ENCODE data around the gene H6PD. TPM values are rescaled to one million over a fixed set of nuclear protein-coding genes. Genes with fewer than 3 reads are reported as not detected.

The H6PD gene
- total RNA-seq, 1 donor from 2014 or later, result 37.0 TPM

- Mint-ChIP-seq H3K36me3 (ENCODE audit: low read depth) (peaks cover 33% of the 10 kb centered on the region), H3K4me3 (ENCODE audit: unreplicated experiment) (no peak overlapping the region), H3K9me3 (ENCODE audit: low read depth) (no peaks in the 10 kb centered on the region), H3K27ac (ENCODE audit: unreplicated experiment) (peak overlapping the region; percentile 96), H3K27me3 (ENCODE audit: low read depth) (no peaks in the 10 kb centered on the region), H3K4me1 (ENCODE audit: low read depth) (peaks cover 100% of the 10 kb centered on the region)
- no peak for TF ChIP-seq CTCF (IDR thresholded peaks at IDR 0.05)
- DNase-seq (ENCODE audit: low spot score), result no peak
Observed at GRCh38 chr1:9303916-9304315, 69.3 kb downstream of the H6PD start.

- H3K36me3 Mint-ChIP-seq (ENCODE audit: low read depth), result peaks cover 32% of the 10 kb centered on the region
- no peak for DNase-seq (ENCODE audit: low spot score)
- TF ChIP-seq CTCF (IDR thresholded peaks at IDR 0.05), result no peak
- no peaks in the 10 kb centered on the region for H3K27me3 Mint-ChIP-seq (ENCODE audit: low read depth)
- H3K4me1 Mint-ChIP-seq (ENCODE audit: low read depth), result peaks cover 100% of the 10 kb centered on the region
- peak overlapping the region; percentile 31 for H3K4me3 Mint-ChIP-seq (ENCODE audit: unreplicated experiment)
- H3K27ac Mint-ChIP-seq (ENCODE audit: unreplicated experiment), result peak overlapping the region; percentile 96
- no peaks in the 10 kb centered on the region for H3K9me3 Mint-ChIP-seq (ENCODE audit: low read depth)
Observed at GRCh38 chr1:9305216-9305615, 70.6 kb downstream of the H6PD start.

GRCh38 chr1:9306006-9306405, 71.4 kb downstream of the H6PD start:
- Mint-ChIP-seq H3K27ac (ENCODE audit: unreplicated experiment) (peak overlapping the region; percentile 84), H3K27me3 (ENCODE audit: low read depth) (no peaks in the 10 kb centered on the region), H3K4me3 (ENCODE audit: unreplicated experiment) (no peak overlapping the region), H3K9me3 (ENCODE audit: low read depth) (no peaks in the 10 kb centered on the region), H3K4me1 (ENCODE audit: low read depth) (peaks cover 100% of the 10 kb centered on the region), H3K36me3 (ENCODE audit: low read depth) (peaks cover 24% of the 10 kb centered on the region)
- DNase-seq (ENCODE audit: low spot score), result no peak
- TF ChIP-seq CTCF (IDR thresholded peaks at IDR 0.05), result no peak

- no peak for TF ChIP-seq CTCF (IDR thresholded peaks at IDR 0.05)
Observed at GRCh38 chr1:9307303-9307702, 72.7 kb downstream of the H6PD start.

GRCh38 chr1:9308236-9308785, 73.7 kb downstream of the H6PD start:
- H3K27ac Mint-ChIP-seq (ENCODE audit: unreplicated experiment), result peak overlapping the region; percentile 74
- H3K4me1 Mint-ChIP-seq (ENCODE audit: low read depth), result peaks cover 94% of the 10 kb centered on the region
- TF ChIP-seq CTCF (IDR thresholded peaks at IDR 0.05), result no peak
- H3K4me3 Mint-ChIP-seq (ENCODE audit: unreplicated experiment), result peak overlapping the region; percentile 2
- H3K27me3 Mint-ChIP-seq (ENCODE audit: low read depth), result no peaks in the 10 kb centered on the region
- H3K9me3 Mint-ChIP-seq (ENCODE audit: low read depth), result no peaks in the 10 kb centered on the region
- no peak for DNase-seq (ENCODE audit: low spot score)
- peaks cover 14% of the 10 kb centered on the region for H3K36me3 Mint-ChIP-seq (ENCODE audit: low read depth)

More at GRCh38 chr1:9307303-9307702, 72.7 kb downstream of the H6PD start:
- DNase-seq (ENCODE audit: low spot score), result no peak
- Mint-ChIP-seq H3K36me3 (ENCODE audit: low read depth) (peaks cover 14% of the 10 kb centered on the region), H3K4me3 (ENCODE audit: unreplicated experiment) (no peak overlapping the region), H3K27me3 (ENCODE audit: low read depth) (no peaks in the 10 kb centered on the region), H3K4me1 (ENCODE audit: low read depth) (peaks cover 97% of the 10 kb centered on the region), H3K9me3 (ENCODE audit: low read depth) (no peaks in the 10 kb centered on the region), H3K27ac (ENCODE audit: unreplicated experiment) (peak overlapping the region; percentile 83)

Measured in chondrocyte (in vitro differentiated cells).